ENCODE measurements around the gene TDO2.

DNA sequence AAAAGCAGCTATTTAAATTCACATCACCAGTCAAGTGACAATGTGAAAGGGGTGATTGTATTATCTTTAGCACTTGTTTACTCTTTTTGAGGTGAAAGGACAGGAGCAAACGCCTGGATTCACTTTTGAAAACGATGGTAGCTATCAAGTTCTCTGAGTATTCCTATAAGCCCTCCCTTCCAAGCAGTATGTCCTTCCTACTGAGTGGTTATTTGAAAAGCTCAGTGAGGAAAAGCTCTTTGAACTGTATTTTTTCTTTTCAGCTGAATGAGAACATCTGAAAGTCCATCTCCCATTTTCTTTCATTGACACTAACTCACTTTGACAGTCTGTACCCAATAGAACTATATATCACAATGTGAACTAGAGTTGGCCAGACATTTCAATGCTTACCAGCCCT lies 59.3 kb downstream of the TDO2 start:
- TF ChIP-seq, protein P1, sequence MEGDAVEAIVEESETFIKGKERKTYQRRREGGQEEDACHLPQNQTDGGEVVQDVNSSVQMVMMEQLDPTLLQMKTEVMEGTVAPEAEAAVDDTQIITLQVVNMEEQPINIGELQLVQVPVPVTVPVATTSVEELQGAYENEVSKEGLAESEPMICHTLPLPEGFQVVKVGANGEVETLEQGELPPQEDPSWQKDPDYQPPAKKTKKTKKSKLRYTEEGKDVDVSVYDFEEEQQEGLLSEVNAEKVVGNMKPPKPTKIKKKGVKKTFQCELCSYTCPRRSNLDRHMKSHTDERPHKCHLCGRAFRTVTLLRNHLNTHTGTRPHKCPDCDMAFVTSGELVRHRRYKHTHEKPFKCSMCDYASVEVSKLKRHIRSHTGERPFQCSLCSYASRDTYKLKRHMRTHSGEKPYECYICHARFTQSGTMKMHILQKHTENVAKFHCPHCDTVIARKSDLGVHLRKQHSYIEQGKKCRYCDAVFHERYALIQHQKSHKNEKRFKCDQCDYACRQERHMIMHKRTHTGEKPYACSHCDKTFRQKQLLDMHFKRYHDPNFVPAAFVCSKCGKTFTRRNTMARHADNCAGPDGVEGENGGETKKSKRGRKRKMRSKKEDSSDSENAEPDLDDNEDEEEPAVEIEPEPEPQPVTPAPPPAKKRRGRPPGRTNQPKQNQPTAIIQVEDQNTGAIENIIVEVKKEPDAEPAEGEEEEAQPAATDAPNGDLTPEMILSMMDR (IDR thresholded peaks at IDR 0.05) = no peak
- TF ChIP-seq POLR2AphosphoS5 (IDR thresholded peaks at IDR 0.05; ENCODE audit: insufficient read depth in 1 of 2, low read depth in 1 of 2) = no peak
